HG02852 (cell line): ENCODE measurements around the gene GAL.

Experiments
- ATAC-seq: cut with Tn5 transposase; IDR thresholded peaks from one replicate; pipeline ENCODE4 v1.9.1; 2021; ENCODE audit warnings: mild to moderate bottlenecking, moderate library complexity; ENCODE audit not compliant: unreplicated experiment

Gene GAL

DNA sequence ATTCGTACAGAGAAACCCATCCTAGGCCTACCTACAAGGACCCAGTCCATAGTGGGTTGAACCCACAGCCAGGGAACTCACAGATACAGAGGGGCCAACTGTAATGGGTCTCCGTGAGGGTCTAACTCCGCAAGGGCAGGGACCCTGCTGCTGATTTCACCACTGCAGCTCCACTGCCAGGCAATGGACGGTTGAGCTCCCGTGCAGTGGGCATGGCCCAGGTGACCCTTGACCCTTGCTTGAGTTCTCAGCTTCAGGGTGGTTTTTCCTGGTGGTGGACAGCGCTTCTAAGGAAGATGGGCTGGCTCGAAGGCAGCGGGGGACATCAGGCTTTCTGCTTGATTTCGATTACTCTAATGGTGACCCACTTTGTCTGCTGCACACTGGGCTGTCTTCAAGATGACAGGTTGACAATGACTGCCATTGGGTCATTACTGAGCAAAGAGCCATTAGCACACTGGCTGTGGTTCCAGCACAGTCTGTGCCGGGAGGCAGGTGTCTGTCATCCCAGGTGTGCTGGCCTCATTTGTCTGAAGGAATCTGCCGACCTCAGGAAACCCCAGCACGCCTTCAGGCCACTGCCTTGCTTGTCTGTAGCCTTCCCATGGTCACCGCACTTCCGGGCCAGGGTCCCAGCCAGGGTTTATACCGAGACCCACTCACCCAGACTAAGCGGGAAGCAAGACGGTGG is 3.7 kb upstream of the GAL start:
- no peak for ATAC-seq

DNA sequence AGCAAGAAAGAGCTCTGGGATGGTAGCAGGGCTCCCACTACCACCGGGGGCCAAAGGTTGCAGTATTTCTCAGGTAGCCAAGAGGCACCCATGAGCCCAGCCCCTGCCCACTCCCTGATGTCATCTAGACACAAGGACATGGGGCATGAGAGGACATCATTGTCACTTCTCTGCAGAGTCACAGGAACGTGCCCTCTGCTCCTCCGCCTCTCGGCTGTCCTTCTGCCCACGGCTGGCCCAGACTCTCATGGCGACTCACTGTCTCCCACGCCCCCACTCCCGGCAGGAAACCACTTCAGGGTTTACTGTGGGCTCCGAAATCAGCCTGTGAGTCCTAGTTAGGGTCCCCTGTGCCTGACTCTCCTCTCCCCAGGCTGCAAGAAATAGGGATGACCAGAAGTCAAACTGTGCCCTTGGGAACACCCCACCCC is 1.8 kb upstream of the GAL start:
- no peak for ATAC-seq

DNA sequence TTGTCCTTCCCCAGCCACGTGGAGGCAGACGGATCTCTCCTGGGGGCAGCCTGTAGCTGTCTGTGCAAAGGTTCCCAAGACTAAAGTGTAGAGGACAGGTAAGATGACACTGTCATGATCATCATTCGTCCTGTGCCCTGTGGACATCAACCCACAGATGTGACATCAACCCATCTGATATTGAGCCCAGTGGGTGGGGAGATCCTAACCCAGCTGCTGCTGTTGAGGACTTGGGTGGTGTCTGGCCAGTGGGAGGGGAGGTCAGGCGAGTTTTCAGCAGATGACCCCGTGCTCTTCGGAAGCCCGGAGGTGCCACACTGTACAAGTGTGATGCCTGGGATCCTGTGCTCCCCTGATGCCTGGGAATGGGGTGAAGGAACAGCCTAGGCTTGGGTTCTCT is 1.2 kb upstream of the GAL start:
- ATAC-seq = no peak

DNA sequence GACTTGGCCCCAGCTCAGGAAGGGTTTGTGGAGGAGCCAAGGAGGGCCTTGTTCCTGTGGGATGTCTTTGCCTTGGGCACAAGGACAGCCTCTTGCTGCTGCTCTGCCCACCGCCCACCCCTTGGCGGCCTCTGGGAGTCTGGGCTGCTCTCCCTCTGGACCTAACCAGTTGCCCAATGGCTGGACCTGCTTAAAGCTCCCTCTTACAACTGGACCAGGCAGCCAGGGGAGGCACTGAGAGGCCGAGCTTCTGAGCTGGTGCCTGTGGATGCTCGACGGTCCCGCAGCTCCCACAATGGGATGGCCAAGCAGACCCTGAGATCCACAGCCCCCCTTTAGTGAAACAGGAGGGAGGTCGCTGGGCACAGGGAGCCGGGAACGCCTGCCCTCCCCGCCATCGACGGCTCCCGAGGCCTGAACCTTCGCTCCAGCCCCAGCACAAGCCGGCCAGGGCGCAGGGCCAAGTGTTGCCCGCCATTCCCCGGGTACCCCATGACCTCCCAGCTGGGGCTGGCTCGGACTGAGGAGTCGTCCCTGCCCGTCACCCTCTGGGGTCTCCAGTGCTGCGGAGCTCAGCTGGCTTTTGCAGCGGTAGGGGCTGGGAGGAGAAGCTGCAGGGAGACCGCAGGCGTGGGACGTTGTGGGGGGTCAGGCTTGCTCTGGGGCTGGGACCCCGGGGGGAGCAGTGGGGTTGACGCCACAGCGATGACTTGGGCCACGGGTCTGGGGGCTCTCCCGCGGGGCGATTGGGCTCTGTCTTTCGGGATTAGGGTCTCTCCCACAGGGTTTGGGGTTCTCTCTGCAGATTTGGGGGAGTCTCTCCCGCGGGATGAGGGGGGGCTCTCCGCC is 584 bp upstream of the GAL start:
- no peak for ATAC-seq

- ATAC-seq = no peak
Measured at GRCh38 chr11:68685656-68686380, 1.5 kb downstream of the GAL start.

GRCh38 chr11:68686486-68686885 is 2.1 kb downstream of the GAL start:
- ATAC-seq = no peak

DNA sequence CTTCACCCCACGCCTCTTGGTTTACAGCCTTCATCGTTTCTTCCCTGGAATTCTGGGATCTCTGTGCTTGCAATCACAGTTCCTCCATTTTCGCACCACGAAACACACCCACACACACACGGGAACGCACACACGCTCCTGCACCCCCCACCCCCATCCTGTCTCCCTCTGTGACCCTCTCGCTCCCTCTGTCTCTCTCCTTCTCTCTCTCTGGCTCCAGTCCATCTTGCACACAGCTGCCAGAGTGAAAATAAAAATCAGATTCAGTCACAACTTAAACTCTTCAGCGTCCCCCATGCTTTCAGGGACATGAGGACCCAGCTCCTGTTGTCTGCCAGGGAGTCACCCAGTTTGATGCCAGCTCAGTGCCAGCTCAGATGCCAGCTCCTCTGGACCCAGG is 3.0 kb downstream of the GAL start:
- ATAC-seq = no peak

- ATAC-seq = no peak
Measured at GRCh38 chr11:68687986-68688385, 3.6 kb downstream of the GAL start.

DNA sequence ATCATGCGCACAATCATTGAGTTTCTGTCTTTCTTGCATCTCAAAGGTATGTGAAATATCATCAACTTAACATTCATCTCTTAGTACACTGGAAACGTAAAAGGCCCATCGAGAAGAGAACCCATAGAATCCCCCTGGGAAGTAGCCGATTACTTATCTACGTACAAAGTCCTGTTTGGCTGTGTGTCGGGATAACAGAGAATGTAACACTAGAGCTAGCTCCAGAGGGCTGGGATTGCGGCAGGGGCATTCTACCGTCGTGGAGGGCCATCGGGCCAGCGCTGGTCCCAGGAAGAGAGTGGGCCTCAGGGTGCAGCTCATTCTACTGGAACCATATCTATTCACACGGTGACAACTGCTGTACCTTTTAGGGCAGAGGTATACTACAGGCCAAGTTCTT is 4.5 kb downstream of the GAL start:
- ATAC-seq = no peak

GRCh38 chr11:68689737-68690625 is 5.6 kb downstream of the GAL start:
- ATAC-seq = no peak

DNA sequence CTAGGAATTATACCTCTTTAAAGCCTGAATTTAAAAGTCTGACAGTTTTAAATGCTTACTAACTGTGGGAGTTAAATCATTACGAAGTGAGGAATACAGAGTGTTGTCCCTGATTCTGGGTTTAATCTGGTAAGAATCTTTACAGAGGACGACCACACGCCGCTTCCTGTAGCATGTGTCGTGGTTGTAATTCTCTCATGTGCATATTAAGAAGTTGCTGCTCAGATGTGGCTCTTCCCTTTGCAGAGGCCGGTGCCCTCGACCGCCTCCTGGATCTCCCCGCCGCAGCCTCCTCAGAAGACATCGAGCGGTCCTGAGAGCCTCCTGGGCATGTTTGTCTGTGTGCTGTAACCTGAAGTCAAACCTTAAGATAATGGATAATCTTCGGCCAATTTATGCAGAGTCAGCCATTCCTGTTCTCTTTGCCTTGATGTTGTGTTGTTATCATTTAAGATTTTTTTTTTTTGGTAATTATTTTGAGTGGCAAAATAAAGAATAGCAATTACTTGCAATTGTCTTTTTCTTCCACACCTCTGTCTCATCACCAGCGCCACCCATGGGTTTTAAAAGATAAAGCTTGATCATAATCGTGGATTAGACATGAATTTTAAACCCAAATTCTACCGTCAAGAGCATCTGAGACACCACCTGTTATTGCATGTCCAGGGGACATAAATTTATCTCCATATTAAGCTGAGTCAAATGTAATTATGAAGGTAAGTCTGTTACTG is 6.5 kb downstream of the GAL start:
- no peak for ATAC-seq

GRCh38 chr11:68691402-68691784 is 7.0 kb downstream of the GAL start:
- no peak for ATAC-seq

DNA sequence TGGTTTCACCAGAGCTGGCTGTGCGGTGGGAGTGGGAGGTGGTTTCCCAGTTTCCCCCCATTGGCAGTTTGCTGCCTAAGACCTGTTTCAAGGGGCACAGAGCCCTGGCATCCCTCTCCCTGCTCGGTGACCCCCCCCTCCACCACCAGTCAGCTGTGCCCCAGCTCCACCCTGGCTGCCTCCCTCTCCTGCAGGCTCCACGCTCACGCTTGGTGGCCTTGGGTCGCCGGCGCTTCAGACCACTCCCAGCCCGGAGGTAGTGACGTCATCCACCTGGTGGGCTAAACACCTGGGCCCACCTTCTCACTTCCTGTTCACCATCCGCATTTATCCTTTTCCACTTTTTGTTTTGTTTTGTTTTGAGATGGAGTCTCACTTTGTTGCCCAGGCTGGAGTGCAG is 7.8 kb downstream of the GAL start:
- no peak for ATAC-seq

- ATAC-seq = no peak
Measured at GRCh38 chr11:68692871-68693483, 8.6 kb downstream of the GAL start.

DNA sequence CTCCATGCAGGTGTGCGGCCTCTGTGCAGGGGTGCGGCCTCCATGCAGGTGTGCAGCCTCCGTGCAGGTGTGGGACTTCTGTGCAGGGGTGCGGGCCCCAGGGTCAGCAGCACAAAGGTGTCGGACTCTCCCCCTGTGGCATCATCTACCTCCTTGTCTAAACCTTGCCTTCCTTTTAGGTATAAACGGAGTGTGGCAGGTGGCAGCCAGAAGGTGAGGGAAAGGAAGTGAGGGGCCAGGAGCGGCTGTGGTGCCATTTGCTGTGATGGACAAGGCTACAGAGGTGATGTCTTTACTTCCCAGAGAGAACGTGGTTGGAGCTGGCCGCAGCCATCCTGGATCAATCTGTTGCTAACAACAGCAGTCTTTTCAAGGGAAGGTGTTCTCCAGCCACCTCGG is 9.1 kb downstream of the GAL start:
- no peak for ATAC-seq

DNA sequence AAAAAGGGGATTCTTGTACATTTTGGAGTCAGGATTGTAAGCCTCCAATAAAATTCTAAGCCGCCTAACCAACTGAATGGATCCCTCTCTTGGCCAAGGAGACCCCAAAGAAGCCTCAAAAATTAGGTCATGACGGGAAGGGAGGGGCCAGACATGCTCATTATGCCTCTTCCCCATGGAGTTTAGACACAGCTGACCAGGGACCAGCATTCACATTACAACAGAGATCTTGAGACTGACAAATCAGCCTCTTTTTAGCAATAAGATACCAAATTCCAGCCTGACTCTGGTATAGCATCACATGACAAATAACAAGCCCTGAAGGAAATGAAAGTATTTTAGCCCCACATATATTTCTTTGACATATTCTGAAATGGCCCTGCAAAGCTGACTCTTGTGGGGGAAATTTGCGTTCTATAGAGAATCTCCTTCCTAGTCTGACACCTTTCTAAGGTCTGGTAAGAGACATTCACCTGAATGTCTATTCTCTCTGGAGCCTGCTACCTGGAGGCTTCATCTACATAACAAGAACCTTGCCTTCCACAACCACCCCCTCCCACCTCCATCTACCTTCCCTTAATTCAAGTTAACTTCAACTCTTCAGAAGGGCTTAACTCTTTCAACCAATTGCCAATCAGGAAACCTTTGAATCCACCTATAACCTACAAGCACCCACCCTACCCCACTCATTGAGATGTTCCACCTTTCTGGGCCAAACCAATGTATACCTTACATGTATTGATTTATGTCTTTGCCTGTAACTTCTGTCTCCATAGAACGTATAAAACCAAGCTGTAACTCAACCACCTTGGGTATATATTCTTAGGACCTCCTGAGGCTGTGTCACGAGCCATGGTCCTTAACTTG is 10.3 kb downstream of the GAL start:
- ATAC-seq = no peak

DNA sequence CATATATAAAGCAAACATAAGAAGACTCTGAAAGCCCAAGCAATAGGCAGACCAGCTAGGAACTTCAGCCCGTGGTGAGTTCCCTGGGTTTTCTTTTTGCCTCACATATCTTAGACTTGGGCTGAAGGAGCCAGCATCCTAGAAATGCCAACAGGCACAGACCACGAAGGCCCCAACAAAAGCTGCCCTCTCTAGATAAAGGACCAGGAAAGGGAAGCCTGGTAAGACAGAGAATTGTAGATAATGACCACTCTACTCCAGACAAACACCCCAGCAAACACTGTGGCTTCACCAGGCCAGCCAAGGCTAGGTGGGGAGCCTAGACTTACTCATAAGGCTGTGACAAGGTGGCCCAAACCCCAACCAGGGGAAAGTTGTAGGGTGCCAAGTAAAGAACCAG is 11.2 kb downstream of the GAL start:
- ATAC-seq = no peak

GRCh38 chr11:68698993-68699392 is 14.6 kb downstream of the GAL start:
- no peak for ATAC-seq

GRCh38 chr11:68704887-68705286 is 20.5 kb downstream of the GAL start:
- ATAC-seq = no peak
